Right cardiac atrium (tissue), 5 donors: Measurements from ENCODE around the gene P2RY12. TPM values are rescaled to one million over a fixed set of nuclear protein-coding genes. Genes with fewer than 3 reads are reported as not detected.

Source experiments
- ATAC-seq, 2 donors: fragments of 200-7000 bp; cut with Tn5 transposase; one replicate each; pipeline versions ENCODE4 v1.8.0 to v1.9.1; 2020; ENCODE audit warnings: moderate library complexity in 2 of 2, mild to moderate bottlenecking in 1 of 2
- DNase-seq, 3 donors: peaks; one replicate each; pipeline ENCODE4 v3.0.0-alpha.2; 2020
- H3K27ac ChIP-seq: one replicate; pipeline ENCODE4 v1.5.1; 2013; ENCODE audit warnings: mild to moderate bottlenecking, low read length, control low read depth, moderate library complexity
- H3K27me3 ChIP-seq: one replicate; pipeline ENCODE4 v1.6.1; 2013; ENCODE audit not compliant: control insufficient read depth, insufficient read depth
- H3K4me1 ChIP-seq: one replicate; pipeline ENCODE4 v1.6.1; 2013; ENCODE audit warnings: low read length; ENCODE audit not compliant: control insufficient read depth, insufficient read depth
- H3K4me3 ChIP-seq: one replicate; pipeline ENCODE4 v1.5.1; 2013; ENCODE audit warnings: low read length, control low read depth
- H3K9me3 ChIP-seq: one replicate; pipeline ENCODE4 v1.6.1; 2013; ENCODE audit warnings: low read length; ENCODE audit not compliant: control insufficient read depth
- WGBS: extraction: QIAGEN DNeasy Blood & Tissue Kit; methylation state at CpG from one replicate; pipeline ENCODE4 v1.1.7; 2013; 5-methylcytosine and 5-hydroxymethylcytosine counted together
- intact Hi-C, 4 donors: fragments of 100-400 bp; cut with DNase I; formaldehyde crosslinking; loops; one replicate each; pipeline versions ENCODE4 v1.11.0 to v1.14.0; 2022 to 2023
- polyA plus RNA-seq: library from polyadenylated mRNA; stranded (reverse); fragments of 200-250 nt; gene quantifications from one replicate; pipeline ENCODE4 v1.2.3, GENCODE V29; 2013
- total RNA-seq, 4 donors: library from RNA; stranded (reverse); fragmentation: NEBNext Ultra II Directional; extraction: Animal tissue kit (Norgen Biotek cat#: 25700); gene quantifications; one replicate each; pipeline ENCODE4 v1.2.1, GENCODE V29; 2021
- donor health status: healthy with polysubstance abuse.
- donor health status: DM: no; HTN: yes; CAD: no.
- donor health status: DM: no; HTN: no; CAD: no.
- donor health status: DM: no; HTN: yes; CAD: no; lungs with severe emphysema.
- donor health status: DM: yes; HTN: yes; CAD: no.

The P2RY12 gene
- total and polyA plus RNA-seq, 5 donors, result 1.2 to 4.0 (median 1.4) TPM

DNA sequence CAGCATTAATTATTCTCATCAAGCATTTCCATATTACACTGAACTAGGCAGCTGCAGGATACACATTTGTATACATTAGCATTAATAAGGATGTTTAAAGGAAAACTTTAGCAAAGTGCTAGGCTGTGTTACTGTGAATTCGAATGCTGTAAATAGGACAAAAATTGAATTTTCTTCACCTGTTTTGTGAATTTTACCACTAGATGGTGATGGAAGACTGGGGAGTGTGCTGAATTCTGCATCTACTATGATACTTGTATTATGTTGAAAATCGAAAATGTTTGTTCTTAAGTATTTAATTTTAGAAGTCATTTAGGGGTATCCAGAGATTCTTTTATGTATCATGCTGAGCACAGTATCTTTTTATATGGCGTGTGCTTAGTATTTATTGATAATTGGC, 93.9 kb downstream of the P2RY12 start:
- no peak for ATAC-seq
- no peak overlapping the region for H3K27ac ChIP-seq
- no peaks in the 10 kb centered on the region for H3K4me1 ChIP-seq
- intact Hi-C loops, result no loop called here
- no peak for DNase-seq
- H3K9me3 ChIP-seq, result no peaks in the 10 kb centered on the region
- H3K27me3 ChIP-seq, result no peaks in the 10 kb centered on the region
- WGBS, result 47% methylated on average over 3 of the region's 3 CpGs
- no peak overlapping the region for H3K4me3 ChIP-seq

DNA sequence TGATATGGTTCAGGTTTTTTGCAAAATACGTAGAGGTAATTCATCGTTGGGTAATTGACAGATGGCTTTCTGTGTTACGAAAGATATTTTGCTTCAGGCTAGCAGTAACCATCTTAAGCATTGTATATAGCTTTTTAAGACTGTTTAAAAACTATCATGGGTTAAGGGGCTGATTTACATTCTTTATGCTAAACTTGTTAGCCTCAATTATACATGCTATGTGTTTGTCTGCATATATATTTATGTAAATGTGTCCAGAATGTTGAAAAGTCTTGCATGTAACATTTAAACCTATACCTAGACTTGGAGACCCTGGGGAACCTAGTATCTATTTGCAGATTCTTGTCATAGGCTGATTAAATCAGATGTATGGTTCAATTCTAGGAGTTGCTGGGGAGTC, 95.1 kb downstream of the P2RY12 start:
- H3K27me3 ChIP-seq, result no peaks in the 10 kb centered on the region
- no peak overlapping the region for H3K27ac ChIP-seq
- intact Hi-C loops, result no loop called here
- no peaks in the 10 kb centered on the region for H3K9me3 ChIP-seq
- H3K4me1 ChIP-seq, result no peaks in the 10 kb centered on the region
- no peak for ATAC-seq
- no peak for DNase-seq
- WGBS, result 61% methylated on average over 3 of the region's 3 CpGs
- H3K4me3 ChIP-seq, result no peak overlapping the region

Other genes starting within 250 kb of the P2RY12 start
- under 1 TPM in 3 of 4 donors, not detected in 1; 0.20 to 0.50 (median 0.39) TPM for gene GPR171, start 181.5 kb downstream of the P2RY12 start, total RNA-seq
- 0.34 TPM for gene GPR171, start 181.5 kb downstream of the P2RY12 start, polyA plus RNA-seq
- gene P2RY14, start 106.2 kb downstream of the P2RY12 start, total RNA-seq, result 1 to 10 TPM in 3 of 4 donors, under 1 TPM in 1; 0.39 to 1.3 (median 1.2) TPM
- 1.9 TPM for gene P2RY14, start 106.2 kb downstream of the P2RY12 start, polyA plus RNA-seq
- not detected for gene GPR87, start 67.9 kb downstream of the P2RY12 start, total RNA-seq
- gene GPR87, start 67.9 kb downstream of the P2RY12 start, polyA plus RNA-seq, result not detected
- gene P2RY13, start 55.2 kb downstream of the P2RY12 start, total RNA-seq, result 1 to 10 TPM; 1.2 to 2.1 (median 1.5) TPM
- 0.29 TPM for gene P2RY13, start 55.2 kb downstream of the P2RY12 start, polyA plus RNA-seq
- gene IGSF10, start 76.3 kb upstream of the P2RY12 start, total RNA-seq, result 10 to 100 TPM in 3 of 4 donors, 1 to 10 TPM in 1; 5.0 to 19.3 (median 14.0) TPM
- 12.3 TPM for gene IGSF10, start 76.3 kb upstream of the P2RY12 start, polyA plus RNA-seq